B cell (primary cell): Measurements from ENCODE around the gene NKX3-2. TPM values are rescaled to one million over a fixed set of nuclear protein-coding genes. Genes with fewer than 3 reads are reported as not detected.
A peak's percentile ranks its signal among the peaks of the same experiment; 100 is the strongest.

Source experiments
- ATAC-seq: fragments of 200-7000 bp; cut with Tn5 transposase; one replicate; pipeline ENCODE4 v1.10.0; 2021; ENCODE audit warnings: low read depth, mild to moderate bottlenecking, moderate number of reproducible peaks, moderate library complexity
- CTCF ChIA-PET: fragments of 350-600 bp; sonication (Branson Sonifier 250); formaldehyde crosslinking; loops from one replicate; lab custom pipeline; 2021; ENCODE audit warnings: antibody characterized with exemption, inconsistent platforms; lab: Charles Lee
- POLR2A ChIA-PET: fragments of 350-600 bp; sonication (Branson Sonifier 250); formaldehyde crosslinking; loops from one replicate; lab custom pipeline; 2021; ENCODE audit warnings: antibody characterized with exemption; lab: Charles Lee
- DNase-seq: peaks from one replicate; pipeline ENCODE4 v3.0.0; 2013
- H2AFZ ChIP-seq: 2 replicates; pipeline ENCODE4 v1.6.1; 2012; ENCODE audit warnings: mild to moderate bottlenecking, low read depth, low read length; ENCODE audit not compliant: insufficient read depth, poor library complexity, severe bottlenecking
- H3K27ac ChIP-seq, 2 donors: 1 replicate in 1 of 2; 2 replicates in 1 of 2; pipeline ENCODE4 v1.5.1; 2012 to 2013; ENCODE audit warnings: low read length in 2 of 2, mild to moderate bottlenecking in 2 of 2, moderate library complexity in 1 of 2
- H3K27me3 ChIP-seq, 4 experiments: fragments of 200-600 bp in 1 of 4; sonication (generic) in 1 of 4; replicated peaks in 1 of 4; 1 replicate in 2 of 4; 2 replicates in 2 of 4; pipeline versions ENCODE4 v1.6.1 to v1.7.0; 2013 to 2016; ENCODE audit warnings: low read length in 3 of 4, mild to moderate bottlenecking in 2 of 4, mixed read lengths in 1 of 4, moderate library complexity in 1 of 4; ENCODE audit not compliant: insufficient read depth in 4 of 4, control insufficient read depth in 3 of 4; ENCODE audit errors: control extremely low read depth in 1 of 4
- H3K36me3 ChIP-seq, 2 experiments: replicated peaks in 1 of 2; 1 replicate in 1 of 2; 2 replicates in 1 of 2; pipeline versions ENCODE4 v1.6.1 to v1.7.1; 2013; ENCODE audit warnings: low read length in 1 of 2; ENCODE audit not compliant: insufficient read depth in 2 of 2, control insufficient read depth in 1 of 2; ENCODE audit errors: control extremely low read depth in 1 of 2, extremely low read depth in 1 of 2
- H3K4me1 ChIP-seq, 2 donors: fragments of 200-600 bp in 1 of 2; sonication (generic) in 1 of 2; 1 replicate in 1 of 2; 2 replicates in 1 of 2; pipeline versions ENCODE4 v1.5.1 to v1.6.1; 2013 to 2017; ENCODE audit warnings: low read length in 2 of 2; ENCODE audit not compliant: control insufficient read depth in 2 of 2, insufficient read depth in 2 of 2
- H3K4me2 ChIP-seq: replicated peaks from 2 replicates; pipeline ENCODE3; 2012; ENCODE audit warnings: mild to moderate bottlenecking, low read depth, low read length; ENCODE audit not compliant: poor library complexity, severe bottlenecking
- H3K4me3 ChIP-seq, 5 experiments: fragments of 200-600 bp in 1 of 5; sonication (generic) in 1 of 5; 1 replicate in 3 of 5; 2 replicates in 2 of 5; pipeline versions ENCODE4 v1.5.1 to v1.7.0; 2011 to 2016; ENCODE audit warnings: low read length in 4 of 5, mild to moderate bottlenecking in 4 of 5, low read depth in 2 of 5, control low read depth in 1 of 5, moderate library complexity in 1 of 5; ENCODE audit not compliant: insufficient read depth in 1 of 5; ENCODE audit errors: control extremely low read depth in 1 of 5, extremely low read depth in 1 of 5
- H3K79me2 ChIP-seq: fragments of 200-600 bp; sonication (generic); one replicate; pipeline ENCODE4 v1.6.0; 2016; ENCODE audit warnings: low read length; ENCODE audit not compliant: control insufficient read depth, insufficient read depth
- H3K9ac ChIP-seq: fragments of 200-600 bp; sonication (generic); 2 replicates; pipeline ENCODE4 v1.6.1; 2017; ENCODE audit warnings: mild to moderate bottlenecking, low read length, moderate library complexity
- H3K9me3 ChIP-seq, 3 donors: one replicate each; pipeline versions ENCODE4 v1.6.1 to v1.7.1; 2013; ENCODE audit warnings: low read length in 2 of 3; ENCODE audit not compliant: control insufficient read depth in 2 of 3, insufficient read depth in 1 of 3; ENCODE audit errors: control extremely low read depth in 1 of 3
- H4K20me1 ChIP-seq: 2 replicates; pipeline ENCODE4 v1.6.0; 2012; ENCODE audit warnings: mild to moderate bottlenecking, low read length; ENCODE audit not compliant: insufficient read depth, control insufficient read depth, poor library complexity, severe bottlenecking
- H3K27ac Mint-ChIP-seq: one replicate; pipeline ENCODE4 v1.8.0; 2021; ENCODE audit warnings: mixed read lengths
- H3K27me3 Mint-ChIP-seq: one replicate; pipeline ENCODE4 v1.8.0; 2021; ENCODE audit warnings: mixed read lengths
- H3K4me1 Mint-ChIP-seq: one replicate; pipeline ENCODE4 v1.8.0; 2021; ENCODE audit warnings: mixed read lengths
- H3K4me3 Mint-ChIP-seq: one replicate; pipeline ENCODE4 v1.8.0; 2021; ENCODE audit warnings: mixed read lengths
- H3K9me3 Mint-ChIP-seq: one replicate; pipeline ENCODE4 v1.8.0; 2022; ENCODE audit warnings: mixed read lengths; ENCODE audit not compliant: insufficient read depth
- CTCF ChIP-seq: fragments of 200-600 bp; IDR thresholded peaks from one replicate; pipeline ENCODE4 v1.8.0; 2022; ENCODE audit warnings: antibody characterized with exemption, mild to moderate bottlenecking
- EZH2 ChIP-seq: IDR thresholded peaks from 2 replicates; pipeline ENCODE4 v1.6.1; 2012; ENCODE audit warnings: borderline replicate concordance, low read depth, mild to moderate bottlenecking, moderate library complexity, low read length; ENCODE audit not compliant: insufficient read depth, poor library complexity, severe bottlenecking
- WGBS: methylation state at CpG from one replicate; pipeline ENCODE4 v1.1.5; 2013; ENCODE audit warnings: missing lambda C conversion rate; ENCODE audit not compliant: insufficient coverage; 5-methylcytosine and 5-hydroxymethylcytosine counted together
- intact Hi-C: fragments of 100-400 bp; cut with micrococcal nuclease; formaldehyde crosslinking; loops from one replicate; pipeline ENCODE4 v1.10.0; 2022
- polyA plus RNA-seq: library from polyadenylated mRNA; depleted of rRNA; stranded (reverse); fragments of >200 nt; gene quantifications from 2 replicates; pipeline ENCODE4 v1.2.3, GENCODE V29; 2012
- total RNA-seq, 2 donors: library from RNA; stranded (reverse); fragments of 120-200 nt in 1 of 2; gene quantifications; 1 replicate in 1 of 2; 2 replicates in 1 of 2; pipeline versions ENCODE4 v1.2.3 to v1.2.4, GENCODE V29; 2013 to 2022

Gene NKX3-2
- total and polyA plus RNA-seq, 2 donors (not counting 1 experiment from before 2014, with no cell fraction given) = not detected

GRCh38 chr4:13546142-13546940, 2.0 kb upstream of the NKX3-2 start:
- peak overlapping the region; percentile 95 for H3K4me2 ChIP-seq
- POLR2A ChIA-PET = no interaction called here
- H3K27ac ChIP-seq = no peak overlapping the region
- H3K9me3 ChIP-seq = peaks cover 1 to 58% (median 21%) of the 10 kb centered on the region in 3 donors
- peak overlapping the region; percentile 85 for H3K27ac Mint-ChIP-seq
- H3K36me3 ChIP-seq = no peaks in the 10 kb centered on the region
- peaks cover 2 to 86% (median 69%) of the 10 kb centered on the region in 4 experiments for H3K27me3 ChIP-seq
- no peak for DNase-seq
- CTCF ChIA-PET = interaction anchor here (1.0 kb wide), 1 partner anchor 12 kb away, joined by 7 read pairs; no protein-coding TSS in a partner anchor
- WGBS = 16% methylated on average over 9 of the region's 18 CpGs
- ATAC-seq = no peak
- H3K4me3 ChIP-seq = peak overlapping the region in 3 of 5 experiments; percentile 46 to 60 (median 50)
- H3K4me1 Mint-ChIP-seq = peaks cover 45% of the 10 kb centered on the region
- no peaks in the 10 kb centered on the region for H3K9me3 Mint-ChIP-seq
- TF ChIP-seq CTCF = no peak
- peak; percentile 54 for TF ChIP-seq EZH2
- H2AFZ ChIP-seq = peak overlapping the region; percentile 72
- peaks cover 58% of the 10 kb centered on the region for H3K27me3 Mint-ChIP-seq
- peak overlapping the region; percentile 66 for H3K9ac ChIP-seq
- intact Hi-C loops = loop anchor here (5.0 kb wide), 1 partner anchor 1456 kb away; the partner anchor contains the start of gene CPEB2
- H4K20me1 ChIP-seq = no peaks in the 10 kb centered on the region
- H3K4me1 ChIP-seq = peaks cover 67 to 71% of the 10 kb centered on the region in 2 donors
- no peaks in the 10 kb centered on the region for H3K79me2 ChIP-seq
- peak overlapping the region; percentile 90 for H3K4me3 Mint-ChIP-seq

- TF ChIP-seq EZH2 (no peak), CTCF (no peak)
- H3K9me3 ChIP-seq = peaks cover 1 to 67% (median 27%) of the 10 kb centered on the region in 3 donors
- Mint-ChIP-seq H3K27ac (no peak overlapping the region), H3K4me1 (peaks cover 48% of the 10 kb centered on the region), H3K4me3 (peak overlapping the region; percentile 85), H3K9me3 (no peaks in the 10 kb centered on the region), H3K27me3 (peaks cover 58% of the 10 kb centered on the region)
- H3K36me3 ChIP-seq = no peaks in the 10 kb centered on the region
- peak overlapping the region; percentile 81 for H3K4me2 ChIP-seq
- no peak overlapping the region for H2AFZ ChIP-seq
- intact Hi-C loops = loop anchor here (5.0 kb wide), 1 partner anchor 1457 kb away; the partner anchor contains the start of gene CPEB2
- peaks cover 2 to 93% (median 76%) of the 10 kb centered on the region in 4 experiments for H3K27me3 ChIP-seq
- ChIA-PET POLR2A (no interaction called here), CTCF (interaction anchor here (1.0 kb wide), 1 partner anchor 11 kb away, joined by 7 read pairs; no protein-coding TSS in a partner anchor)
- H3K4me3 ChIP-seq = peak overlapping the region in 3 of 5 experiments; percentile 31 to 59 (median 44)
- WGBS = no CpG with 5 or more reads among the region's 8 CpGs
- H3K4me1 ChIP-seq = peaks cover 74 to 78% of the 10 kb centered on the region in 2 donors
- H3K9ac ChIP-seq = peak overlapping the region; percentile 30
- ATAC-seq = no peak
- H3K27ac ChIP-seq = no peak overlapping the region
- no peaks in the 10 kb centered on the region for H4K20me1 ChIP-seq
- H3K79me2 ChIP-seq = no peaks in the 10 kb centered on the region
- no peak for DNase-seq
These were observed 1.1 kb upstream of the NKX3-2 start for GRCh38 chr4:13545394-13545808.
